NCI-H446 (cell line): Measurements from ENCODE around the gene IRX2.

ENCODE experiments used
- DNase-seq, 2 experiments: peaks; one replicate each; lab custom pipeline; 2025; lab: John Stamatoyannopoulos, UW

Gene IRX2

DNA sequence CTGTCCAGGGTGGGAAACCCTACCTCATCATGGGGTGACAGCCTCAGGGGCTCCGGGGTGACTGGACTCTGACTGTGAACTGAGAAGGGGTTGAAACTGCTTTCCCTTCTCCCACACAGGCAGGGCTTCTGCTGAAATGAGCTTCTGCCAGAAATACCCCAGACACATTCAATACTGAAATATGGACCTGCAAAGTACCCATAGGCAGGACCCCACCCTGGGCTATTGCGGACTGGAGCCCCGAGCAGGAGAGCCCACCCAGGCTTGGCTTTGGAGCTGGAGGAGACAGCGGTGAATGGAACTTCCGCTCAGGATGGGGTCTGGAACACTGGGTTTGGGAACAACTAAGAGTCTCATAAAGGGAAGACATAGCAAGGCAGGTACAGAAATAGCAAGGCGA is 37.5 kb downstream of the IRX2 start:
- no peak for DNase-seq

- no peak for DNase-seq
Observed at GRCh38 chr5:2711446-2712425, 39.7 kb downstream of the IRX2 start.

DNA sequence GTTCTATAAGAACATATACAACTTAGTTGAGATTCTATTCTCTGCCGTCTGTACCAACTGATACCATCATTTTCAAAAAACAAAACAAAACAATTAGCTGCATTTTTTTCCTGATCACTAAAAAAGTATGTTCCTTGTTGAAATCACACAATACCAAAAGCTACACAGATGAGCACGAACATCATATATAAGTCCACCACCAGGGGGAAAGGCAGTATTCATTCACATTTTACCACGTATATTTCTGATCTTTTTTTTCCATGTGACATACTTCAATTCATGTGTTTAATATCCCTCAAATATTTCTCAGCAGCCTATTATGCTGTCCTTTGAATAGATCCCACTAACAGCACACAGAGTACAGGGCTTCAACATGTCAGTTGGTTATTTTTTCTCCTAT is 40.6 kb downstream of the IRX2 start:
- no peak for DNase-seq

- DNase-seq: no peak
Observed at GRCh38 chr5:2709976-2710689, 41.3 kb downstream of the IRX2 start.

DNA sequence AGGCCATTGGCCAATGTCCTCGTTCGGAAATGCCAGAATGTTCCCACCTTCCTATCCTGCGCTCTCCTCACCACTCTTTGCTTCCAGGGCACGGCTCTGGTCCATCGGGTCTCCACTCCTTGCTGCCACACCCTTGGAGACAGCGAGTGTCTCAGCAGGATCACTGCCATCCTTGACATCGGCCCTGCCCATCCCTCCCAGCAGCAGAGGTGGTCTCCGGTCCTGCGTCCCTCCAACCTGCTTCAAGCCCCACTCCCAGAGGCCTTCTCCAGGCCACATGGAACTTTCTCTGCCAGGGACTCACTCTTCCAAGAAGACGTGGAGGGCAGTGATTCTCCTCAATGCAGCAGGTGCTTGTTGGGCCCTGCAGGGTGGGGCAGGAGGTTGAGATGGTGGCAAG is 42.7 kb downstream of the IRX2 start:
- DNase-seq: no peak

- DNase-seq: no peak
Observed at GRCh38 chr5:2708132-2708531, 43.3 kb downstream of the IRX2 start.

GRCh38 chr5:2705861-2706260 is 45.6 kb downstream of the IRX2 start:
- no peak for DNase-seq

DNA sequence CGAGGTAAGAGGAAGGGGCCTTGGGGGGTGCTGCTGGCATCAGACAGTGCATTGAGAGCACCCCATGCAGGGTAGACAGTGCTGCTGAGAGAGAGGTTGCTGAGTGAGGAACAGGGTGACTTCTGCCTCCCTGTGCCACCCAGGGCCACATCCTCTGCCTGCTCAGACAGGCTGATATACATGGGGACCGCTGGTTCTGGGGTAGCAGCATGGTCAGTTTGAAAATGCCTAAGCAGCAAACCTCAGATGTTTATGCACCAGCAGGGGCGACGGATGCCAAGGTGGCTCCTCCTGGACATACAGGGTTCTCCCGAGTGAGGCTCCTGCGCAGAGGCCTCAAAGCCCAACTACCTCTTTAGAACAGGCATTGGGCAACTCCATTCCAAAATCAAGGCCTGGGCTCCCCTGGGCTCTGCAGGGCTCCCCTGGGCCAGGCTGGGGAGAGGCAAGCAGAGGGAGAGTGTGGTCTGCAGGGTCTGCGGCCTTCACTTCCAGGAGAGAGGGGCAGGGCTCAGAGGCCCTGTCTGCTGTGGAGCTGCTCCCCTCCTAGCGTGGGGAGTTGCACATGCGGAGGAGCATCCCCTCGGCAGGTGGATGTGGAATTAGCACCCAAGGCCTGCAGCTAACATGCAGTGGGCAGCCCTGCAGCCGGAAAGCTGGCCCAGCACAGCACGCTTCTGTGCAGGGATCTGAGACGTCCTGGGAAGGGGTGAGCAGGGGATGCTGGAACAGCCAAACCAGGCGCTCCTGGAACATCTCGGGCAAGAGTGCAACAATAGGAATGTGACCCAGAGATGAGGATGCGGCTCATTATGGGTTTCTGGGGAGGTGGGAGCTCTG is 46.5 kb downstream of the IRX2 start:
- DNase-seq: no peak

GRCh38 chr5:2704111-2704510 is 47.4 kb downstream of the IRX2 start:
- DNase-seq: no peak

- DNase-seq: no peak
Observed at GRCh38 chr5:2703615-2704014, 47.9 kb downstream of the IRX2 start.

GRCh38 chr5:2703041-2703440 is 48.4 kb downstream of the IRX2 start:
- DNase-seq: no peak

DNA sequence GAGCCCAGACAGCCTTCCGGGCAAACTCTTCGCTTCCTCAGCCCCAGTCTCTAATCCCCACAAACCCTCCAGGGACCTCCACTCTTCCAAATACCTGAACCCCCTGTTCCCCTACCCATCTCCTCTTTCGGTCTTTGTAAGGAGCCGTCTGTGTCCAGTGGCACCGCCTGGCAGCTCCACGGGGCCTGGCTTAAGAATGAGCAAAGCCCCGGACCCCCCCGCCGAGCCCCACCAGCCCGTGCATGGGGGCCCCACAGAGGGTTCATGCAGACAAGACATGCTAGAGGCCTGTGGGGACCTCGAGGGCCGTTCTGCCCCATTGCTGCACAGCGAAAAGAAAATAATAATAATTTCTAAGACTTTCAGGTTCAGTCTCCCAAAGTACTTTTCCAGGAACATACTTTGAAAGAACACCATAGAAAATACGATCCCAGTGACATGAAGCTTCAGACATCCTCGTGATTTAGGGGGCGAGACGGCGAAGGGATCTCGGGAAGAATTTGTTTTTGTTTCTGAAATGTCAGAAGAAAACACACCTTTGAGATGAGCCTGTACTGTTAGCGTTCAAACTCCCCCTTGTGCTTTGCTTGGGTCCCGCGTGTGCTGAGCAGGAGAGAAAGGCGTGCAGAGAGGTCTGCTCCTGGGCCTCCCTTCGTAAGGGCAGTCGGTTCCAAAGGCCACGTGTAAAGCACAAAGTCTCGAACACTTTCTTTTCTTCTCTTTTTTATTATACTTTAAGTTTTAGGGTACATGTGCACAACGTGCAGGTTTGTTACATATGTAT is 49.2 kb downstream of the IRX2 start:
- no peak for DNase-seq

- no peak for DNase-seq
Observed at GRCh38 chr5:2701592-2701991, 49.9 kb downstream of the IRX2 start.

DNA sequence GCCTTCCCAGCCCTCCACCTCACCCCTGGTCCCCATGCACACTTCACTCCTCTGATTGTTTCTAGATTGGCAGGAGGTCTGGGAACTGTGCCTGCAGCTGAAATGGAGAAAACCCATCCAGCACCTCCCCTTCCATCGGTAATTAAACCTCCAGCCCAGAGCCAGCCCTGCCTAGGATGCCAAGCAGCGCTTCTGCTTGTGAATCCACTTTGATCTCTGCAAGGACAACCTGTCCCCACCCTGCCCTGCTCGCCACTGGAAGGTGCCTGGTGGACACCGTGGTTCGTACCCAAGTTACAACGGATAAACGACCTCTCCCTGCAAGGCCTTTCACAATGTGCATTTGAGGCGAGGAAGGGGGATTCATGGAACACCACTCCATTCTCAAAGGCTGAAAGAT is 50.6 kb downstream of the IRX2 start:
- no peak for DNase-seq

DNA sequence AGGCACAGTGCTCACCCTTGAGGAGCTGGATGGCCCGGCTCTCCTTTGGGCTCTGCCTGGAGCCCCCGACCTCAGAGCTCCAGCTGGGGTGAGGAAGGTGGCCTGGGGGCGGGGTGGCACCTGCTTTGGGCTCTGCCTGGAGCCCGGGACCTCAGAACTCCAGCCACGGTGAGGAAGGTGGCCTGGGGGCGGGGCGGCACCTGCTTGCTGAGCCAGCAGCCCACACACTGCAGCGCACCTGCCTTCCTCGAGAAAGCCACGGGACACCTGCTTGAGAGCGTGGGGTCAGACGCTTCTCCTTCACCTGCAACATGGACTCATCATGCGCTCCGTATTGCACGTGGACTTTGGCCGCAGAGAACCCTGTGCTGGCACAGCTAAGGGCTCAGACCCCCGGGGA is 51.8 kb downstream of the IRX2 start:
- no peak for DNase-seq

DNA sequence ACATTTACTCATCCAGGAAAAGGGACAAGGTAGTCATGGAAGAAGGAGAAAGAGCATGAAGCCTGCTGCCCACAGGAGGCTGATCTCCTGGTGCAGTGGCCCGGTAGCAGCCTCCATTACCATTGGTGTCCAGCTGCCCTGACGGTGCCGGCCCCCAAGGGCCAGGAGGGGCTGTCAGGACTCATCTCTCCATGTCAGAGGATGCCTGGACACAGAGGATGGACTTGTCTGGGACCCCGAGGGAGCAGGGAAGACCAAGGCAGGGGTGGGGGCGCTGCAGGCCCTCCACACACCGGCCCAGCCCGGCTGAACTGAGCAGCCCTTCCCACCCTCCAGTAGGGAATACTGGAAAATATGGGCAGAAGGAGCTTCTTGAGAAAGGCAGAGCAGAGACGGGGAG is 52.2 kb downstream of the IRX2 start:
- DNase-seq: no peak

DNA sequence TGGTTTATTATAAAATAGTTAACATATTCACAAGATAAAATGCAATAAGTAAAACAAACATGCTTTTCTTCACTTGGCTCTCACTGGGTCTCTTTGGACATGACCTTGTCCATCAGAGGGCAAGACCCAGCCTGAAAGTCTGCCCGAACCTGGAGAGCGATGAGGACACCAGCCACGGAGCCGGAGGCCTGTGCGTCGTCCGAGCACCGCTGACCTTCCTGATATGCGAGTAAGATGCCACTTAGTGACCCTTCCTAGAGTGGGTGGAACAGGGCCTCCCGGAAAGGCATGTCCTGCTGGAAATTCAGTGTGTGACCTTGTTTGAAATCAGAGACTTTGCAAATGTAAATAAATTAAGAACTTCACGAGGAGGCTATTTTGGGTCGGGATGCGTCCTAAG is 52.9 kb downstream of the IRX2 start:
- no peak for DNase-seq

GRCh38 chr5:2697446-2698200 is 53.9 kb downstream of the IRX2 start:
- no peak for DNase-seq

DNA sequence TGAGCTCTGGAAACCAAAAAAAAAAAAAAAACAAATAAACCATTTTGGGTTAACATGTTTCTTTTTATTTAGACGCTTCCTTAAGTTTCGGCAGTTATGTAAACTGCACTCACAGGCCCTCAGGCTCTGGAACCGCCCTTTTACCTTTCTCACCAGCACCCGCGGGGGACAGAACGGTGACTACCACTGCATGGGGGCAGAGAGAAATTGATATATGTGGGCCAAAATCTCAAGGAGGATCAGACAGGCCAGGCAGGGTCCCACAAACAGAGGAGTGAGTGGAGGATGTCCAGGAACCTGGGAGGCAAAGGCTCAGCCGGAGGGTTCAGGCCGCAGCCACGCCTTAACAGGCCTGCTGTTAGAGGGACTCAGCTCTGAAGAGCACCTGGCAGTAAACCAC is 54.4 kb downstream of the IRX2 start:
- no peak for DNase-seq
